HEK293 (cell line): Measurements from ENCODE around the gene CARD10.

Experiments used
- GLI2 ChIP-seq: fragments of 450-650 bp; formaldehyde crosslinking; IDR thresholded peaks from 2 replicates; pipeline ENCODE4; 2017; ENCODE audit warnings: missing biosample characterization, missing genetic modification characterization, low read depth, borderline replicate concordance
- GLI4 ChIP-seq: fragments of 450-650 bp; formaldehyde crosslinking; IDR thresholded peaks from 2 replicates; pipeline ENCODE4 v1.5.1; 2016; ENCODE audit warnings: missing biosample characterization, missing genetic modification characterization
- GLIS1 ChIP-seq: fragments of 450-650 bp; formaldehyde crosslinking; IDR thresholded peaks from 2 replicates; pipeline ENCODE4 v1.5.1; 2016; ENCODE audit warnings: missing biosample characterization, missing genetic modification characterization
- HOXA7 ChIP-seq: sonication (generic); formaldehyde crosslinking; IDR thresholded peaks from 2 replicates; pipeline ENCODE4 v1.8.1; 2022; ENCODE audit warnings: missing genetic modification reagents, borderline replicate concordance
- PRDM2 ChIP-seq: fragments of 450-650 bp; formaldehyde crosslinking; IDR thresholded peaks from 2 replicates; pipeline ENCODE4 v1.5.1; 2016; ENCODE audit warnings: missing biosample characterization, missing genetic modification characterization, borderline replicate concordance
- REPIN1 ChIP-seq: fragments of 450-650 bp; formaldehyde crosslinking; IDR thresholded peaks from 2 replicates; pipeline ENCODE4 v1.5.1; 2017; ENCODE audit warnings: missing biosample characterization, missing genetic modification characterization, low read depth
- SALL2 ChIP-seq: fragments of 450-650 bp; formaldehyde crosslinking; IDR thresholded peaks from 2 replicates; pipeline ENCODE4 v1.5.0; 2017; ENCODE audit warnings: missing biosample characterization, mild to moderate bottlenecking, missing genetic modification characterization, borderline replicate concordance
- YY2 ChIP-seq: fragments of 450-650 bp; formaldehyde crosslinking; IDR thresholded peaks from 2 replicates; pipeline ENCODE4 v1.5.1; 2016; ENCODE audit warnings: missing biosample characterization, missing genetic modification characterization
- ZBTB20 ChIP-seq: fragments of 450-650 bp; formaldehyde crosslinking; IDR thresholded peaks from 2 replicates; pipeline ENCODE4 v1.5.1; 2016; ENCODE audit warnings: missing biosample characterization, missing genetic modification characterization
- ZBTB6 ChIP-seq: fragments of 450-650 bp; formaldehyde crosslinking; IDR thresholded peaks from 2 replicates; pipeline ENCODE4 v1.5.1; 2017; ENCODE audit warnings: missing biosample characterization, missing genetic modification characterization
- ZFP69B ChIP-seq: fragments of 450-650 bp; formaldehyde crosslinking; IDR thresholded peaks from 2 replicates; pipeline ENCODE4 v1.5.1; 2016; ENCODE audit warnings: missing biosample characterization, missing genetic modification characterization
- ZNF221 ChIP-seq: fragments of 450-650 bp; formaldehyde crosslinking; IDR thresholded peaks from 2 replicates; pipeline ENCODE4 v1.5.1; 2017; ENCODE audit warnings: missing biosample characterization, missing genetic modification characterization, borderline replicate concordance
- ZNF292 ChIP-seq: fragments of 450-650 bp; formaldehyde crosslinking; IDR thresholded peaks from 2 replicates; pipeline ENCODE4 v1.5.1; 2016; ENCODE audit warnings: low read depth, missing biosample characterization, missing genetic modification characterization, borderline replicate concordance
- ZNF335 ChIP-seq: fragments of 450-650 bp; formaldehyde crosslinking; conservative IDR thresholded peaks from 2 replicates; pipeline ENCODE4 v1.5.1; 2016; ENCODE audit warnings: missing biosample characterization, missing genetic modification characterization
- ZNF473 ChIP-seq: fragments of 450-650 bp; formaldehyde crosslinking; IDR thresholded peaks from 2 replicates; pipeline ENCODE4 v1.5.1; 2017; ENCODE audit warnings: missing biosample characterization, missing genetic modification characterization
- ZNF510 ChIP-seq: fragments of 450-650 bp; formaldehyde crosslinking; IDR thresholded peaks from 2 replicates; pipeline ENCODE4 v1.5.1; 2018; ENCODE audit warnings: mild to moderate bottlenecking, missing genetic modification characterization, missing biosample characterization; ENCODE audit not compliant: insufficient replicate concordance
- ZNF624 ChIP-seq: fragments of 450-650 bp; formaldehyde crosslinking; IDR thresholded peaks from 2 replicates; pipeline ENCODE4 v1.5.1; 2017; ENCODE audit warnings: missing biosample characterization, missing genetic modification characterization
- ZNF626 ChIP-seq: fragments of 450-650 bp; sonication (Bioruptor Pico); formaldehyde crosslinking; IDR thresholded peaks from 2 replicates; pipeline ENCODE4 v1.5.1; 2018; ENCODE audit warnings: missing biosample characterization, missing genetic modification characterization, inconsistent platforms
- ZNF654 ChIP-seq: fragments of 450-650 bp; formaldehyde crosslinking; IDR thresholded peaks from 2 replicates; pipeline ENCODE4 v1.5.1; 2016; ENCODE audit warnings: low read depth, missing biosample characterization, missing genetic modification characterization
- ZNF670 ChIP-seq: fragments of 450-650 bp; formaldehyde crosslinking; IDR thresholded peaks from 2 replicates; pipeline ENCODE4 v1.5.1; 2016; ENCODE audit warnings: missing biosample characterization, missing genetic modification characterization, low read depth
- ZNF747 ChIP-seq: fragments of 450-650 bp; formaldehyde crosslinking; IDR thresholded peaks from 2 replicates; pipeline ENCODE4 v1.5.1; 2016; ENCODE audit warnings: missing biosample characterization, missing genetic modification characterization
- ZNF792 ChIP-seq: fragments of 450-650 bp; formaldehyde crosslinking; IDR thresholded peaks from 2 replicates; pipeline ENCODE4 v1.5.1; 2016; ENCODE audit warnings: missing biosample characterization, missing genetic modification characterization
- ZSCAN16 ChIP-seq: fragments of 450-650 bp; formaldehyde crosslinking; IDR thresholded peaks from 2 replicates; pipeline ENCODE4 v1.5.1; 2016; ENCODE audit warnings: missing biosample characterization, missing genetic modification characterization
- ZSCAN23 ChIP-seq: fragments of 450-650 bp; formaldehyde crosslinking; IDR thresholded peaks from 2 replicates; pipeline ENCODE4 v1.5.1; 2016; ENCODE audit warnings: missing biosample characterization, missing genetic modification characterization
- TF ChIP-seq, protein P1 (sequence below): fragments of 450-650 bp; formaldehyde crosslinking; IDR thresholded peaks from 2 replicates; pipeline ENCODE4 v1.5.1; 2017; ENCODE audit warnings: missing biosample characterization, mild to moderate bottlenecking, missing genetic modification characterization, moderate library complexity
- TF ChIP-seq, protein P2 (sequence below): fragments of 450-650 bp; formaldehyde crosslinking; optimal IDR thresholded peaks from 2 replicates; pipeline ENCODE3; 2016; ENCODE audit warnings: missing biosample characterization, mild to moderate bottlenecking, missing genetic modification characterization
- TF ChIP-seq, protein P3 (sequence below): fragments of 450-650 bp; formaldehyde crosslinking; IDR thresholded peaks from 2 replicates; pipeline ENCODE4 v1.5.1; 2016; ENCODE audit warnings: missing biosample characterization, missing genetic modification characterization
- TF ChIP-seq, protein P4 (sequence below): fragments of 450-650 bp; formaldehyde crosslinking; IDR thresholded peaks from 2 replicates; pipeline ENCODE4 v1.5.1; 2016; ENCODE audit warnings: missing biosample characterization, missing genetic modification characterization

CARD10 gene

DNA sequence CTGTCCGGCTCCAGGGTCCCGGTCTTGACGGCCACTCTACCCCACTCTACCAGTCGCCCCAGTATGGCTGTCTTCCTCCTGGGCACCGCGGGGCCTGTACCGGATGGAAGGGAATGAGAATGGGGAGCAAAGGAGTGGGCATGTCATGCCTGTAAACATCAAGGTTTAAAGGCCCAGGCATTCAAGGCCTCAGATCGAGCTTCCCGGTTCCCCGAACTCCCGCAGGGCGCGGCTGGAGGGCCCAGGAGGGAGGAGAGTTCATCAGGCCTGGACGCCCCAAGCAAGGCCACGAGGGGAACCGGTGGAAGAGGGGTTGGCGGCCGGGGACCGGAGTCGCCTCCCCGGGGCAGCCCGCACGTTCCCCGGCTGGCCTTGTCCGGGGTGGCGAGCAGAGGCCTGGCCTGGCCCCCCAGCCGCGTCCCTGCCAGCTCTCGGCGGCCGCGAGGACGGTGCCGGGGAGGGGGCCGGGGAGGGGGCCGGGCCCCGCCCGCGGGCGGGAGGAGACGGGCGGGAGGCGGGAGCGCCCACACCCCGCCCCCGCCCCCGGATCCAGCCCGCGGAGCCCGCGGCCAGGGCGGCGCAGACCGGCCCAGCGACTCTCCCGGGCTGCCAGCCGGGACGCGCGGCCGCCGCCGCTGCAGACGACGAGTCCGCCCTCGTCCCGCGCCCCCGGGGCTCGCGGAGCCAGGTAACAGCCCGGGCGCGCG lies 40.8 kb upstream of the CARD10 start, which contains the start of gene CDC42EP1 (continued):
- no peak for TF ChIP-seq ZBTB6 (tag by site-specific recombination)
- TF ChIP-seq PRDM2: no peak
- TF ChIP-seq GLI2 (tag by site-specific recombination): no peak
- TF ChIP-seq ZNF510: no peak
- no peak for TF ChIP-seq ZNF654
- TF ChIP-seq ZSCAN16 (tag by site-specific recombination): no peak
- no peak for TF ChIP-seq HOXA7
- TF ChIP-seq, protein P1, sequence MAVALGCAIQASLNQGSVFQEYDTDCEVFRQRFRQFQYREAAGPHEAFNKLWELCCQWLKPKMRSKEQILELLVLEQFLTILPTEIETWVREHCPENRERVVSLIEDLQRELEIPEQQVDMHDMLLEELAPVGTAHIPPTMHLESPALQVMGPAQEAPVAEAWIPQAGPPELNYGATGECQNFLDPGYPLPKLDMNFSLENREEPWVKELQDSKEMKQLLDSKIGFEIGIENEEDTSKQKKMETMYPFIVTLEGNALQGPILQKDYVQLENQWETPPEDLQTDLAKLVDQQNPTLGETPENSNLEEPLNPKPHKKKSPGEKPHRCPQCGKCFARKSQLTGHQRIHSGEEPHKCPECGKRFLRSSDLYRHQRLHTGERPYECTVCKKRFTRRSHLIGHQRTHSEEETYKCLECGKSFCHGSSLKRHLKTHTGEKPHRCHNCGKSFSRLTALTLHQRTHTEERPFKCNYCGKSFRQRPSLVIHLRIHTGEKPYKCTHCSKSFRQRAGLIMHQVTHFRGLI: 0 out of 2 replicates have a peak, but pooled peaks have one; percentile 17
- TF ChIP-seq, protein P2, sequence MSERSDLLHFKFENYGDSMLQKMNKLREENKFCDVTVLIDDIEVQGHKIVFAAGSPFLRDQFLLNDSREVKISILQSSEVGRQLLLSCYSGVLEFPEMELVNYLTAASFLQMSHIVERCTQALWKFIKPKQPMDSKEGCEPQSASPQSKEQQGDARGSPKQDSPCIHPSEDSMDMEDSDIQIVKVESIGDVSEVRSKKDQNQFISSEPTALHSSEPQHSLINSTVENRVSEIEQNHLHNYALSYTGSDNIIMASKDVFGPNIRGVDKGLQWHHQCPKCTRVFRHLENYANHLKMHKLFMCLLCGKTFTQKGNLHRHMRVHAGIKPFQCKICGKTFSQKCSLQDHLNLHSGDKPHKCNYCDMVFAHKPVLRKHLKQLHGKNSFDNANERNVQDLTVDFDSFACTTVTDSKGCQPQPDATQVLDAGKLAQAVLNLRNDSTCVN (tag by site-specific recombination): no peak
- no peak for TF ChIP-seq ZNF624
- TF ChIP-seq ZNF670 (tag by site-specific recombination): no peak
- TF ChIP-seq ZNF335: peak; percentile 36
- TF ChIP-seq, protein P3, sequence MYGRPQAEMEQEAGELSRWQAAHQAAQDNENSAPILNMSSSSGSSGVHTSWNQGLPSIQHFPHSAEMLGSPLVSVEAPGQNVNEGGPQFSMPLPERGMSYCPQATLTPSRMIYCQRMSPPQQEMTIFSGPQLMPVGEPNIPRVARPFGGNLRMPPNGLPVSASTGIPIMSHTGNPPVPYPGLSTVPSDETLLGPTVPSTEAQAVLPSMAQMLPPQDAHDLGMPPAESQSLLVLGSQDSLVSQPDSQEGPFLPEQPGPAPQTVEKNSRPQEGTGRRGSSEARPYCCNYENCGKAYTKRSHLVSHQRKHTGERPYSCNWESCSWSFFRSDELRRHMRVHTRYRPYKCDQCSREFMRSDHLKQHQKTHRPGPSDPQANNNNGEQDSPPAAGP (tag by site-specific recombination): peak; percentile 76
- TF ChIP-seq ZNF473 (tag by site-specific recombination): no peak
- no peak for TF ChIP-seq ZSCAN23 (tag by site-specific recombination)
- TF ChIP-seq REPIN1 (tag by site-specific recombination): no peak
- TF ChIP-seq SALL2 (tag by site-specific recombination): no peak
- TF ChIP-seq ZNF221 (tag by site-specific recombination): no peak
- TF ChIP-seq GLIS1 (tag by site-specific recombination): peak; percentile 88
- no peak for TF ChIP-seq GLI4 (tag by site-specific recombination)
- no peak for TF ChIP-seq ZNF626 (tag by site-specific recombination)
- no peak for TF ChIP-seq ZNF292 (tag by site-specific recombination)
- TF ChIP-seq, protein P4, sequence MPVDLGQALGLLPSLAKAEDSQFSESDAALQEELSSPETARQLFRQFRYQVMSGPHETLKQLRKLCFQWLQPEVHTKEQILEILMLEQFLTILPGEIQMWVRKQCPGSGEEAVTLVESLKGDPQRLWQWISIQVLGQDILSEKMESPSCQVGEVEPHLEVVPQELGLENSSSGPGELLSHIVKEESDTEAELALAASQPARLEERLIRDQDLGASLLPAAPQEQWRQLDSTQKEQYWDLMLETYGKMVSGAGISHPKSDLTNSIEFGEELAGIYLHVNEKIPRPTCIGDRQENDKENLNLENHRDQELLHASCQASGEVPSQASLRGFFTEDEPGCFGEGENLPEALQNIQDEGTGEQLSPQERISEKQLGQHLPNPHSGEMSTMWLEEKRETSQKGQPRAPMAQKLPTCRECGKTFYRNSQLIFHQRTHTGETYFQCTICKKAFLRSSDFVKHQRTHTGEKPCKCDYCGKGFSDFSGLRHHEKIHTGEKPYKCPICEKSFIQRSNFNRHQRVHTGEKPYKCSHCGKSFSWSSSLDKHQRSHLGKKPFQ (tag by site-specific recombination): no peak
- no peak for TF ChIP-seq ZNF792 (tag by site-specific recombination)
- TF ChIP-seq ZBTB20 (tag by site-specific recombination): peak; percentile 90
- TF ChIP-seq ZFP69B: peak; percentile 61; the same call in 1 of the 2 replicates
- no peak for TF ChIP-seq YY2 (tag by site-specific recombination)
- no peak for TF ChIP-seq ZNF747 (tag by site-specific recombination)
